ENCODE data around the gene EPSTI1. TPM values are rescaled to one million over a fixed set of nuclear protein-coding genes. Genes with fewer than 3 reads are reported as not detected.

EPSTI1 gene
- polyA plus RNA-seq, 2 of the 4 experiments (the other 2 are of a cell fraction) = 0.05 to 0.10 TPM

- H3K4me1 ChIP-seq = no peaks in the 10 kb centered on the region
- FAIRE-seq (no peak), DNase-seq (ENCODE audit: low read depth in 1 of 2, low spot score in 1 of 2) (no peak), ATAC-seq (no peak)
- ChIA-PET POLR2A (no interaction called here), CTCF (interaction anchor here (1.2 kb wide), 1 partner anchor 11 kb away, joined by 4 read pairs; no protein-coding TSS in a partner anchor)
- no peak for TF ChIP-seq SREBF2 (IDR thresholded peaks at IDR 0.05)
- TF ChIP-seq REST (IDR thresholded peaks at IDR 0.05) = no peak
- TF ChIP-seq ZC3H11A (IDR thresholded peaks at IDR 0.05) = no peak
- no peak for TF ChIP-seq FOSL2 (IDR thresholded peaks at IDR 0.05)
- TF ChIP-seq FOSL2 (CRISPR knock-in tag; IDR thresholded peaks at IDR 0.05) = no peak
- no peak for TF ChIP-seq RARB (CRISPR knock-in tag; IDR thresholded peaks at IDR 0.05)
- TF ChIP-seq MAFK (IDR thresholded peaks at IDR 0.05; ENCODE audit: partially characterized antibody) = no peak
- TF ChIP-seq POLR2AphosphoS2 (conservative IDR thresholded peaks at IDR 0.05; ENCODE audit: low read length) = no peak
- no peak for TF ChIP-seq HDAC2 (IDR thresholded peaks at IDR 0.05)
- TF ChIP-seq MAX (IDR thresholded peaks at IDR 0.05) = no peak
- no peak for TF ChIP-seq PBX3 (IDR thresholded peaks at IDR 0.05)
- no peak for TF ChIP-seq ESRRA (IDR thresholded peaks at IDR 0.05; ENCODE audit: borderline replicate concordance, low read length)
- TF ChIP-seq CBX8 (IDR thresholded peaks at IDR 0.05) = no peak
- TF ChIP-seq JUNB (IDR thresholded peaks at IDR 0.05) = no peak
- TF ChIP-seq CTCF (IDR thresholded peaks at IDR 0.05) = no peak
- no peak for TF ChIP-seq GATA3 (IDR thresholded peaks at IDR 0.05; ENCODE audit: borderline replicate concordance)
- TF ChIP-seq MAZ (IDR thresholded peaks at IDR 0.05; ENCODE audit: borderline replicate concordance, low read depth, low read length) = no peak
- no peak for TF ChIP-seq RNF2 (IDR thresholded peaks at IDR 0.05; ENCODE audit: borderline replicate concordance, low read depth)
- H3K4me2 ChIP-seq = no peak overlapping the region
- 67% methylated on average over 2 of the region's 2 CpGs for WGBS (ENCODE audit: missing lambda C conversion rate)
- no peak overlapping the region for H3K4me3 ChIP-seq
- no peaks in the 10 kb centered on the region for H3K9me3 ChIP-seq
- H3K27ac ChIP-seq = no peak overlapping the region
Measured at GRCh38 chr13:42957881-42958280, 34.2 kb downstream of the EPSTI1 start.

GRCh38 chr13:42950181-42950580, 41.9 kb downstream of the EPSTI1 start:
- no peak overlapping the region for H3K4me3 ChIP-seq
- H3K4me1 ChIP-seq = no peaks in the 10 kb centered on the region
- H3K27ac ChIP-seq = no peak overlapping the region
- DNase-seq (ENCODE audit: low read depth in 1 of 2, low spot score in 1 of 2) (no peak), FAIRE-seq (no peak), ATAC-seq (no peak)
- no peak overlapping the region for H3K4me2 ChIP-seq
- no peaks in the 10 kb centered on the region for H3K9me3 ChIP-seq
- no peak for TF ChIP-seq USF2 (IDR thresholded peaks at IDR 0.05)
- no peak for TF ChIP-seq KDM1A (IDR thresholded peaks at IDR 0.05; ENCODE audit: low read depth)
- no peak for TF ChIP-seq RFX5 (IDR thresholded peaks at IDR 0.05)
- TF ChIP-seq CEBPB (IDR thresholded peaks at IDR 0.05) = no peak
- no peak for TF ChIP-seq E2F6 (IDR thresholded peaks at IDR 0.05; ENCODE audit: borderline replicate concordance, low read depth)
- no peak for TF ChIP-seq ZFP36 (IDR thresholded peaks at IDR 0.05; ENCODE audit: borderline replicate concordance, partially characterized antibody)
- no peak for TF ChIP-seq NFE2L2 (conservative IDR thresholded peaks at IDR 0.05; ENCODE audit: low read length)
- no peak for TF ChIP-seq GATA3 (IDR thresholded peaks at IDR 0.05; ENCODE audit: borderline replicate concordance)
- no peak for TF ChIP-seq NPAS2 (CRISPR knock-in tag; IDR thresholded peaks at IDR 0.05; ENCODE audit: borderline replicate concordance)
- no peak for TF ChIP-seq ZC3H11A (IDR thresholded peaks at IDR 0.05)
- no peak for TF ChIP-seq KDM5A (IDR thresholded peaks at IDR 0.05)
- no peak for TF ChIP-seq SREBF2 (IDR thresholded peaks at IDR 0.05)
- TF ChIP-seq JUNB (IDR thresholded peaks at IDR 0.05) = no peak
- no peak for TF ChIP-seq HOXA7 (CRISPR knock-in tag; IDR thresholded peaks at IDR 0.05)
- TF ChIP-seq ZNF302 (CRISPR knock-in tag; IDR thresholded peaks at IDR 0.05) = no peak
- no peak for TF ChIP-seq RARB (CRISPR knock-in tag; IDR thresholded peaks at IDR 0.05)
- no peak for TF ChIP-seq FOSB (CRISPR knock-in tag; IDR thresholded peaks at IDR 0.05)
- ChIA-PET POLR2A (no interaction called here), CTCF (no interaction called here)
- 67% methylated on average over 4 of the region's 4 CpGs for WGBS (ENCODE audit: missing lambda C conversion rate)

Data from A549 (cell line).